Activated CD8-positive, alpha-beta T cell treated with anti-CD3 and anti-CD28 coated beads for 36 hours (primary cell): ENCODE measurements around the gene MAP3K4. TPM values are rescaled to one million over a fixed set of nuclear protein-coding genes. Genes with fewer than 3 reads are reported as not detected.

Source experiments
- ATAC-seq: fragments of 200-7000 bp; cut with Tn5 transposase; one replicate; pipeline ENCODE4 v1.10.0; 2021; ENCODE audit warnings: mild to moderate bottlenecking, moderate library complexity
- CTCF ChIA-PET: fragments of 350-600 bp; sonication (Branson Sonifier 250); formaldehyde crosslinking; loops from one replicate; lab custom pipeline; 2021; ENCODE audit warnings: antibody characterized with exemption; lab: Charles Lee
- POLR2A ChIA-PET: fragments of 350-600 bp; sonication (Branson Sonifier 250); formaldehyde crosslinking; loops from one replicate; lab custom pipeline; 2021; ENCODE audit warnings: antibody characterized with exemption; lab: Charles Lee
- DNase-seq: peaks from one replicate; pipeline ENCODE4 v3.0.0-alpha.2; 2020
- H3K27ac Mint-ChIP-seq: one replicate; pipeline ENCODE4 v1.8.0; 2021; ENCODE audit warnings: mild to moderate bottlenecking, mixed read lengths
- H3K27me3 Mint-ChIP-seq: one replicate; pipeline ENCODE4 v1.8.0; 2021; ENCODE audit warnings: mixed read lengths
- H3K36me3 Mint-ChIP-seq: one replicate; pipeline ENCODE4 v1.8.0; 2021; ENCODE audit warnings: low read depth, mixed read lengths
- H3K4me1 Mint-ChIP-seq: one replicate; pipeline ENCODE4 v1.8.0; 2021; ENCODE audit warnings: low read depth, mixed read lengths
- H3K4me3 Mint-ChIP-seq: one replicate; pipeline ENCODE4 v1.8.0; 2021; ENCODE audit warnings: mild to moderate bottlenecking, moderate library complexity, mixed read lengths
- H3K9me3 Mint-ChIP-seq: one replicate; pipeline ENCODE4 v1.8.0; 2021; ENCODE audit warnings: mixed read lengths
- intact Hi-C: fragments of 100-400 bp; cut with micrococcal nuclease; formaldehyde crosslinking; loops from one replicate; pipeline ENCODE4 v1.10.0; 2022
- total RNA-seq, 2 experiments: library from RNA; stranded (reverse); gene quantifications; one replicate each; pipeline ENCODE4 v1.2.3, GENCODE V29; 2021
- TF ChIP-seq, protein P1 (sequence below): fragments of 200-600 bp; IDR thresholded peaks from one replicate; pipeline ENCODE4 v1.8.0; 2022; ENCODE audit warnings: antibody characterized with exemption, mild to moderate bottlenecking

MAP3K4 gene
- total RNA-seq, 2 experiments from 2014 or later: 31.3 to 48.7 TPM

DNA sequence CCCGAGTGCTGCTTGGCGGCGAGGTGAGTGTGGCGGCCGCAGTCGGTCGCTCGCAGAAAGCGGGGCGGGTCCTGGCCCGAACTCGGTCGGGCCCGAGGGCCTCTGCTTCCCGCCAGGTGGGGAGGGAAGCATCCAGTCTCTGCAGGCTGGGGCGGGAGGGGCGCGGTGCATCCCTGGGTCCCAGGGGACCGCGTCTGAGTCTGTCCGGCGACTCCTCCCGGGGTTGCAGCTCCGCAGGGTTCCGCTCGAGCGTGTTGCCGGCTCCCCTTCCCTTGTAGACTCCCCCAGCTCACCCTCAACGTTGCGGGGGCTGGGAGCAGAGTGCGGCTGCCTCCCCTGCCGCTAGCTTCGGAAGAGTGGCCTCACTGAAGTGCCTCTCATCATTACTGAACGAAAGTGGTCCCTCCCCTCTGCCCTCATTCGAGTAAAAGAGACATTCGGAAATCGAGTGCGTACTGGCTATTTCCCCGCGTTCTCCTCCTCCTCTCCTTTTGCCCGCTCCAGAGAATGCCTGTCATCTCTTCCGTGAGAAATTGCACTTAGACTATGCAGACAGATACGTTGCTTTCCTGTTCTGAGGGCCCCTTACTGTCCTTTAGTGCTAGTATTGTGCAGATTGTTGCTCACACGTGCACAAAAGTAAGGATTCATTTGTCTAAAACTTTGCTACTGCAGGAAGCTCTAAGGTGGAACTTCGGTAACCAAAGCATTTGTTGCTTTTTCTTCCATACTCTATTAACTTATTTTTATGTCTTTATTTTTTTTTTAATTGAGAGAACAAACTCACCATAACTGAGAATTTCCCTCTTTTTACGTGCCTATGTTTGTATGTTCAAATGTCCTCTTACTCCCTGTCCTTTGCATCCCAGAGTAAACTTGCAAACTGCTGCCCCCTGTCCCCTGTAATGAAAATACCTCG is 751 bp downstream of the MAP3K4 start:
- CTCF ChIA-PET: interaction anchor here (0.7 to 4.5 kb wide), 14 partner anchors 14 to 379 kb away, joined by 3 to 20 read pairs (median 4); no protein-coding TSS in a partner anchor
- Mint-ChIP-seq H3K36me3 (peaks cover 5% of the 10 kb centered on the region), H3K4me1 (peaks cover 35% of the 10 kb centered on the region), H3K27me3 (no peaks in the 10 kb centered on the region), H3K4me3 (peak overlapping the region; percentile 99), H3K9me3 (no peaks in the 10 kb centered on the region), H3K27ac (peak overlapping the region; percentile 95)
- POLR2A ChIA-PET: interaction anchor here (0.6 to 1.4 kb wide), 5 partner anchors 18 to 372 kb away, joined by 3 to 4 read pairs (median 3); no protein-coding TSS in a partner anchor
- TF ChIP-seq, protein P1, sequence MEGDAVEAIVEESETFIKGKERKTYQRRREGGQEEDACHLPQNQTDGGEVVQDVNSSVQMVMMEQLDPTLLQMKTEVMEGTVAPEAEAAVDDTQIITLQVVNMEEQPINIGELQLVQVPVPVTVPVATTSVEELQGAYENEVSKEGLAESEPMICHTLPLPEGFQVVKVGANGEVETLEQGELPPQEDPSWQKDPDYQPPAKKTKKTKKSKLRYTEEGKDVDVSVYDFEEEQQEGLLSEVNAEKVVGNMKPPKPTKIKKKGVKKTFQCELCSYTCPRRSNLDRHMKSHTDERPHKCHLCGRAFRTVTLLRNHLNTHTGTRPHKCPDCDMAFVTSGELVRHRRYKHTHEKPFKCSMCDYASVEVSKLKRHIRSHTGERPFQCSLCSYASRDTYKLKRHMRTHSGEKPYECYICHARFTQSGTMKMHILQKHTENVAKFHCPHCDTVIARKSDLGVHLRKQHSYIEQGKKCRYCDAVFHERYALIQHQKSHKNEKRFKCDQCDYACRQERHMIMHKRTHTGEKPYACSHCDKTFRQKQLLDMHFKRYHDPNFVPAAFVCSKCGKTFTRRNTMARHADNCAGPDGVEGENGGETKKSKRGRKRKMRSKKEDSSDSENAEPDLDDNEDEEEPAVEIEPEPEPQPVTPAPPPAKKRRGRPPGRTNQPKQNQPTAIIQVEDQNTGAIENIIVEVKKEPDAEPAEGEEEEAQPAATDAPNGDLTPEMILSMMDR: peak; percentile 36
- ATAC-seq: peak; percentile 65
- intact Hi-C loops: no loop called here
- peak; percentile 60 for DNase-seq

DNA sequence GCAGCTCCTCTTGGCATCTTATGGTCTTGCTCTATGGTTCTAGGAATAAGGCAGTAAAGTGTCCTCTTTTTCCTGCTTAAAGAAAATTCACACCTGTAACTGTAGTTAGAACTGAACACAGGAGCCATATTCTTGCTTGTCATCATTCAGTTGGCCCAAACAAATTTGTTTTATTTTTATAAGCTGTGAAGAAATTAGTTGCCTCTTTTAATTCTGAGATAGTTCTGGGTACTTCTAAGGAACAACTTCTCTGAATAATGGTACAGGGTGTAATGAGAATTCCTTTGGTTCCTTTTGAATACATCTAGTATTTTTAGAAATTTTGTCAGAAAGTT is 1.4 kb downstream of the MAP3K4 start:
- peaks cover 40% of the 10 kb centered on the region for H3K4me1 Mint-ChIP-seq
- intact Hi-C loops: no loop called here
- no peaks in the 10 kb centered on the region for H3K27me3 Mint-ChIP-seq
- TF ChIP-seq, protein P1: no peak
- no peaks in the 10 kb centered on the region for H3K9me3 Mint-ChIP-seq
- DNase-seq: no peak
- CTCF ChIA-PET: interaction anchor here (0.7 to 4.5 kb wide), 11 partner anchors 13 to 379 kb away, joined by 3 to 20 read pairs (median 4); no protein-coding TSS in a partner anchor
- H3K4me3 Mint-ChIP-seq: peak overlapping the region; percentile 99
- peak overlapping the region; percentile 95 for H3K27ac Mint-ChIP-seq
- POLR2A ChIA-PET: interaction anchor here (1.3 kb wide), 1 partner anchor 24 kb away, joined by 4 read pairs; no protein-coding TSS in a partner anchor
- H3K36me3 Mint-ChIP-seq: peaks cover 9% of the 10 kb centered on the region
- ATAC-seq: no peak

DNA sequence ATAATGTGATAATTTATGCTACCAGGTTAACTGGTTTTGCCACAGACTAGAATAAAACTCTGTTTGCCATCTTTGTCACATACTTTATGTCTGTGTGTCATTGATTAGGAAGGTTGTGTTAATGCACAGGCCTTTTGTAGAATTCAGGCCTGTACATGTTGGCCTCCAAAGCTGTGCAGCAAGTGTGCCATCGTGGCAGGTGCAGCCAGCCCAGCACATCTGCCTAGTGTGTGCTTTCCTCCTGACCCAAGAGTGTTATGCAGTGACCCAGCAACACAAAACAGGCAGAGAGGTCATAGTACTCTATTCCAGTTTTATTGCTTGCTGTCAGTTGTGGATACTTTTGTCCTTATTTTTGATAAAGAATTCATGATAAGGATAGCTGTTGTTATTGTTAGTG is 3.7 kb downstream of the MAP3K4 start:
- Mint-ChIP-seq H3K27ac (no peak overlapping the region), H3K27me3 (no peaks in the 10 kb centered on the region), H3K9me3 (no peaks in the 10 kb centered on the region), H3K4me1 (peaks cover 45% of the 10 kb centered on the region), H3K36me3 (peaks cover 9% of the 10 kb centered on the region), H3K4me3 (no peak overlapping the region)
- CTCF ChIA-PET: no interaction called here
- DNase-seq (no peak), ATAC-seq (no peak)
- TF ChIP-seq, protein P1: no peak
- POLR2A ChIA-PET: no interaction called here
- intact Hi-C loops: no loop called here

DNA sequence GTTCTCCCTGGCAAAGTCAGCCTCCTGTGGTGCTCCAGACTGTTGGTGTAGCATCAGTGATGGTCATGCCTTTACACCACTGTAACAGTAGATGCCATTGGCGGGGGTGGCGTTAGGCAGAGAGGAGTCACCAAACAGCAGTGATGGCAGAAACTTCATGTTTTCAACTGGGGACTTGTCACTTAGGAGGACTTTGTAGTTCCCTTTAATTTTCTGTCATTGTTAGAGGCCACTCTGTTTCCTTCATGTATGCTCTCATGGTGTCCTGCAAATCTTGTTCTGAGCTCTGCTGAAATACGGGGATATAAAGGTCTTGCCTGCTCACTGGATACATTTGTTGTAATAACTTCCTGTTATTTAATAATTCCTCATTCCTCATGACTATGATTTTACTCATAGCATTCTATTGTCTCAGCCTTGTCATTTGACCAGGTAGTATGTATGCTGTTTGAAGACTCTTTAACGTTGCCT is 4.6 kb downstream of the MAP3K4 start:
- Mint-ChIP-seq H3K4me3 (no peak overlapping the region), H3K36me3 (peaks cover 9% of the 10 kb centered on the region), H3K27ac (no peak overlapping the region), H3K4me1 (peaks cover 45% of the 10 kb centered on the region), H3K27me3 (no peaks in the 10 kb centered on the region), H3K9me3 (no peaks in the 10 kb centered on the region)
- DNase-seq (peak; percentile 7), ATAC-seq (no peak)
- POLR2A ChIA-PET: no interaction called here
- CTCF ChIA-PET: no interaction called here
- TF ChIP-seq, protein P1: no peak
- intact Hi-C loops: no loop called here

DNA sequence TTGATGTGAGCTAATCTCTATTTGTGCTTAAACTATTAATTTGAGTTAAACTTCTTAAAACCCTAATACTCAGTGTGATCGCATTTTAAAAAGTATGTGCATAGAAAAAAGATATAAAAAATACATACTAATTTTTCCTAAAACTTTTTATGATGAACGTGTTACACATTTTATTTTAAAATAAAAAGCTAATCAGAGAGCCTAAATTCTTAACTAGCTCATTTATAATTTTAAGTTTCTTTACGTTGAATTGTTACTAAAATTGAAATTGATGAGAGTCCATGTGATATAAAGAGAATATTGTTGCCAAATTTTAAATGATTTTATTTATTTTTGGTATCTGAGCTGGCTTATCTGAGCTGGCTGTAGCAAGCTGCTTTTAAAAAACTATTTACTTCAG is 6.6 kb downstream of the MAP3K4 start:
- Mint-ChIP-seq H3K4me3 (no peak overlapping the region), H3K36me3 (peaks cover 9% of the 10 kb centered on the region), H3K27ac (no peak overlapping the region), H3K4me1 (peaks cover 49% of the 10 kb centered on the region), H3K9me3 (no peaks in the 10 kb centered on the region), H3K27me3 (no peaks in the 10 kb centered on the region)
- ATAC-seq (no peak), DNase-seq (no peak)
- intact Hi-C loops: no loop called here
- ChIA-PET POLR2A (interaction anchor here (0.6 kb wide), 1 partner anchor 60 kb away, joined by 3 read pairs; no protein-coding TSS in a partner anchor), CTCF (interaction anchor here (1.5 to 1.8 kb wide), 3 partner anchors 8 to 373 kb away, joined by 3 to 5 read pairs (median 4); no protein-coding TSS in a partner anchor)
- TF ChIP-seq, protein P1: no peak
